Right lobe of liver (tissue), 6 donors: ENCODE results near the gene CS. TPM values are rescaled to one million over a fixed set of nuclear protein-coding genes. Genes with fewer than 3 reads are reported as not detected.

Experiments
- ATAC-seq, 4 donors: fragments of 200-7000 bp; cut with Tn5 transposase; one replicate each; pipeline ENCODE4 v1.9.1; 2020; ENCODE audit warnings: mild to moderate bottlenecking in 4 of 4, moderate library complexity in 4 of 4
- DNase-seq, 3 donors: peaks; one replicate each; pipeline ENCODE4 v3.0.0-alpha.2; 2020
- H3K27ac ChIP-seq, 3 donors: fragments of 200-600 bp; one replicate each; pipeline ENCODE4 v1.8.0; 2022
- H3K27me3 ChIP-seq, 2 donors: fragments of 200-600 bp; one replicate each; pipeline ENCODE4 v1.8.0; 2022
- H3K36me3 ChIP-seq, 4 donors: fragments of 200-600 bp; sonication (generic) in 1 of 4; one replicate each; pipeline versions ENCODE4 v1.5.1 to v1.8.0; 2017 to 2022; ENCODE audit warnings: control low read depth in 1 of 4
- H3K4me1 ChIP-seq, 4 donors: fragments of 200-600 bp; sonication (generic) in 1 of 4; one replicate each; pipeline versions ENCODE4 v1.5.1 to v1.8.0; 2017 to 2022; ENCODE audit warnings: control low read depth in 1 of 4
- H3K4me3 ChIP-seq, 3 donors: fragments of 200-600 bp; one replicate each; pipeline ENCODE4 v1.8.0; 2022
- H3K9me3 ChIP-seq, 4 donors: fragments of 200-600 bp; sonication (generic) in 1 of 4; one replicate each; pipeline versions ENCODE4 v1.5.1 to v1.8.0; 2017 to 2022; ENCODE audit warnings: control low read depth in 1 of 4
- CTCF ChIP-seq, 4 donors: fragments of 200-600 bp in 3 of 4; fragments of 450-650 bp in 1 of 4; IDR thresholded peaks; one replicate each; pipeline versions ENCODE4 v1.5.1 to v1.8.0; 2016 to 2022; ENCODE audit warnings: antibody characterized with exemption in 4 of 4, mild to moderate bottlenecking in 2 of 4
- POLR2A ChIP-seq: fragments of 450-650 bp; IDR thresholded peaks from one replicate; pipeline ENCODE4 v1.6.1; 2017; ENCODE audit warnings: antibody characterized with exemption, mild to moderate bottlenecking
- WGBS: methylation state at CpG from one replicate; pipeline ENCODE4 v1.1.6; 2018; ENCODE audit warnings: low coverage, low lambda C conversion rate; ENCODE audit not compliant: insufficient coverage; ENCODE audit errors: missing lambda C conversion rate; 5-methylcytosine and 5-hydroxymethylcytosine counted together
- intact Hi-C, 2 donors: fragments of 100-400 bp; cut with DNase I; formaldehyde crosslinking; loops; one replicate each; pipeline versions ENCODE4 v1.11.2 to v1.14.1; 2022
- total RNA-seq, 6 experiments: library from RNA; depleted of rRNA in 2 of 6; stranded (reverse); fragments of >200 nt in 2 of 6; fragmentation: NEBNext Ultra II Directional in 3 of 6; extraction: Animal tissue kit (Norgen Biotek cat#: 25700) in 3 of 6; gene quantifications; one replicate each; pipeline versions ENCODE4 v1.1.0 to v1.2.4, GENCODE V29; 2016 to 2023
- donor health status: DM: no; HTN: yes; CAD: no.
- donor health status: DM: no; HTN: no; CAD: no.
- donor health status: DM: no; HTN: no; CAD: no.
- donor health status: DM: no; HTN: yes; CAD: no.
- donor health status: DM: no; HTN: yes; CAD: no.

Gene CS
- total RNA-seq, 6 experiments from 2014 or later, result 45.6 to 109 (median 61.2) TPM

- Histone ChIP-seq H3K4me1 (peaks cover 0 to 24% (median 7%) of the 10 kb centered on the region in 4 donors), H3K36me3 (no peaks in the 10 kb centered on the region), H3K4me3 (peak within 1 kb of the TSS; percentile 49 to 78 (median 55)), H3K9me3 (no peaks in the 10 kb centered on the region), H3K27ac (peak within 1 kb of the TSS; percentile 91 to 97 (median 91)), H3K27me3 (no peaks in the 10 kb centered on the region)
- intact Hi-C loops, result no loop called here
- TF ChIP-seq CTCF (IDR thresholded peaks at IDR 0.05) (peak in 2 of 4 donors; percentile 2 to 10), POLR2A (peak; percentile 96)
- peak; percentile 96 to 98 (median 98) for DNase-seq
- ATAC-seq, result peak; percentile 86 to 93 (median 88)
- WGBS, result 0% methylated on average over 17 of the region's 42 CpGs
Observed at GRCh38 chr12:56221757-56222530, 78.2 kb downstream of the CS start, which contains the start of gene RNF41. Gene RNF41, minus strand, starts transcription at chr12:56221922. Its CDS starts 7,875 bp downstream, at chr12:56214047.

Other genes with a start within 250 kb of the CS start
- gene ERBB3, start 220.2 kb downstream of the CS start, total RNA-seq, result 100 to 1,000 TPM in 1 of 6 experiments, 10 to 100 TPM in 5; 39.1 to 139 (median 66.9) TPM
- 10 to 100 TPM; 29.7 to 82.4 (median 36.6) TPM for gene PA2G4, start 195.8 kb downstream of the CS start, total RNA-seq
- gene RPL41, start 183.7 kb downstream of the CS start, total RNA-seq, result 1,000 to 10,000 TPM in 4 of 6 experiments, 100 to 1,000 TPM in 2; 516 to 1,547 (median 1,257) TPM
- gene ZC3H10, start 182.1 kb downstream of the CS start, total RNA-seq, result 1 to 10 TPM; 1.7 to 5.4 (median 3.2) TPM
- gene ESYT1, start 172.1 kb downstream of the CS start, total RNA-seq, result 100 to 1,000 TPM in 1 of 6 experiments, 10 to 100 TPM in 5; 56.5 to 117 (median 70.3) TPM
- 10 to 100 TPM in 5 of 6 experiments, 1 to 10 TPM in 1; 4.9 to 18.7 (median 12.6) TPM for gene MYL6B, start 147.7 kb downstream of the CS start, total RNA-seq
- gene MYL6, start 142.0 kb downstream of the CS start, total RNA-seq, result 100 to 1,000 TPM; 409 to 644 (median 490) TPM
- 10 to 100 TPM; 17.9 to 40.8 (median 25.7) TPM for gene SMARCC2, start 110.8 kb downstream of the CS start, total RNA-seq
- gene RNF41, start 78.4 kb downstream of the CS start, total RNA-seq, result 10 to 100 TPM; 10.6 to 23.0 (median 12.3) TPM
- 10 to 100 TPM; 10.3 to 24.3 (median 14.8) TPM for gene NABP2, start 76.0 kb downstream of the CS start, total RNA-seq
- 100 to 1,000 TPM in 3 of 6 experiments, 10 to 100 TPM in 3; 39.7 to 209 (median 110) TPM for gene SLC39A5, start 70.3 kb downstream of the CS start, total RNA-seq
- 10 to 100 TPM; 10.6 to 16.1 (median 12.2) TPM for gene ANKRD52, start 41.9 kb downstream of the CS start, total RNA-seq
- gene COQ10A, start 33.4 kb downstream of the CS start, total RNA-seq, result 10 to 100 TPM in 3 of 6 experiments, 1 to 10 TPM in 3; 5.5 to 25.1 (median 13.0) TPM
- 10 to 100 TPM; 63.7 to 93.7 (median 76.5) TPM for gene CNPY2, start 15.7 kb upstream of the CS start, total RNA-seq
- 100 to 1,000 TPM in 1 of 6 experiments, 10 to 100 TPM in 5; 21.7 to 109 (median 57.7) TPM for gene PAN2, start 33.7 kb upstream of the CS start, total RNA-seq
- not detected for gene IL23A, start 38.6 kb upstream of the CS start, total RNA-seq
- 100 to 1,000 TPM in 4 of 6 experiments, 10 to 100 TPM in 2; 82.8 to 182 (median 108) TPM for gene STAT2, start 59.8 kb upstream of the CS start, total RNA-seq
- gene APOF, start 62.5 kb upstream of the CS start, total RNA-seq, result 100 to 1,000 TPM; 110 to 270 (median 205) TPM
- gene TIMELESS, start 149.1 kb upstream of the CS start, total RNA-seq, result 10 to 100 TPM in 2 of 6 experiments, 1 to 10 TPM in 4; 8.0 to 10.8 (median 9.1) TPM
- gene MIP, start 154.3 kb upstream of the CS start, total RNA-seq, result under 1 TPM in 5 of 6 experiments, not detected in 1; 0.42 to 0.91 (median 0.76) TPM
- 10 to 100 TPM in 1 of 6 experiments, 1 to 10 TPM in 5; 4.7 to 11.1 (median 7.8) TPM for gene SPRYD4, start 168.2 kb upstream of the CS start, total RNA-seq
- 100 to 1,000 TPM in 2 of 6 experiments, 10 to 100 TPM in 4; 37.2 to 267 (median 72.7) TPM for gene GLS2, start 187.8 kb upstream of the CS start, total RNA-seq
- gene RBMS2, start 221.5 kb upstream of the CS start, total RNA-seq, result 1 to 10 TPM; 3.4 to 6.4 (median 4.3) TPM